Kidney (tissue), 14 donors: ENCODE data around the gene TMEM252. TPM values are rescaled to one million over a fixed set of nuclear protein-coding genes. Genes with fewer than 3 reads are reported as not detected.

Experiments
- DNase-seq, 5 donors: peaks; one replicate each; pipeline ENCODE4 v3.0.0-alpha.2; 2013 to 2020
- FAIRE-seq: peaks from 2 replicates; lab custom pipeline; 2012; peaks lifted over from hg19 to GRCh38; lab: Jason Lieb, UNC
- H3K27ac ChIP-seq, 2 donors: one replicate each; pipeline ENCODE4 v1.7.0; 2013; ENCODE audit warnings: low read depth in 2 of 2, low read length in 2 of 2, inconsistent platforms in 1 of 2
- H3K27me3 ChIP-seq: one replicate; pipeline ENCODE4 v1.7.1; 2013; ENCODE audit warnings: low read length, inconsistent platforms; ENCODE audit not compliant: control insufficient read depth, insufficient read depth
- H3K36me3 ChIP-seq, 3 donors: one replicate each; pipeline versions ENCODE4 v1.7.0 to v1.7.1; 2013; ENCODE audit warnings: low read length in 3 of 3, control low read depth in 1 of 3, inconsistent platforms in 1 of 3; ENCODE audit not compliant: insufficient read depth in 3 of 3, control insufficient read depth in 2 of 3
- H3K4me1 ChIP-seq, 3 donors: one replicate each; pipeline versions ENCODE4 v1.7.0 to v1.7.1; 2013; ENCODE audit warnings: low read length in 3 of 3, inconsistent platforms in 1 of 3, low read depth in 1 of 3; ENCODE audit not compliant: control insufficient read depth in 2 of 3, insufficient read depth in 2 of 3
- H3K4me3 ChIP-seq, 3 donors: one replicate each; pipeline versions ENCODE4 v1.7.0 to v1.8.1; 2013; ENCODE audit warnings: low read length in 3 of 3, control low read depth in 1 of 3, inconsistent platforms in 1 of 3
- H3K9ac ChIP-seq, 3 donors: one replicate each; pipeline versions ENCODE4 v1.7.0 to v1.7.1; 2013; ENCODE audit warnings: low read length in 3 of 3, control low read depth in 1 of 3, inconsistent platforms in 1 of 3
- H3K9me3 ChIP-seq, 3 donors: one replicate each; pipeline versions ENCODE4 v1.7.0 to v1.7.1; 2013; ENCODE audit warnings: low read length in 3 of 3, control low read depth in 1 of 3, inconsistent platforms in 1 of 3; ENCODE audit not compliant: control insufficient read depth in 2 of 3, insufficient read depth in 1 of 3
- CTCF ChIP-seq: IDR thresholded peaks from 3 replicates; pipeline ENCODE4 v1.5.1; 2012; ENCODE audit warnings: mild to moderate bottlenecking, moderate library complexity, borderline replicate concordance; ENCODE audit not compliant: insufficient read depth; ENCODE audit errors: extremely low read depth
- intact Hi-C: fragments of 100-400 bp; cut with DNase I; formaldehyde crosslinking; loops from one replicate; pipeline ENCODE4 v1.11.1; 2022
- polyA plus RNA-seq: library from polyadenylated mRNA; stranded (reverse); fragments of 350-450 nt; fragmentation: Illumina TruSeq; extraction: RNeasy Lipid Tissue Mini Kit (QIAGEN cat#74804); gene quantifications from one replicate; pipeline ENCODE4 v1.2.3, GENCODE V29; 2014; ENCODE audit warnings: low read depth, low replicate concordance; ENCODE audit not compliant: insufficient read depth
- total RNA-seq: library from RNA; stranded (reverse); fragmentation: NEBNext Ultra II Directional; extraction: Animal tissue kit (Norgen Biotek cat#: 25700); gene quantifications from one replicate; pipeline ENCODE4 v1.2.1, GENCODE V29; 2021
- donor health status: control.
- donor health status: control.
- donor health status: control.
- donor health status: control.
- donor health status: control.
- donor health status: DM: yes; HTN: yes; CAD: no.
- donor health status: Normal renal cell carcinoma (clear cell type).

Gene TMEM252
- total and polyA plus RNA-seq, 2 donors from 2014 or later = 3.4 to 111 TPM

- Histone ChIP-seq H3K27ac (no peak overlapping the region), H3K4me3 (no peak overlapping the region), H3K9ac (no peak overlapping the region), H3K9me3 (no peaks in the 10 kb centered on the region), H3K36me3 (no peaks in the 10 kb centered on the region), H3K27me3 (no peaks in the 10 kb centered on the region), H3K4me1 (peaks cover 0 to 3% (median 0%) of the 10 kb centered on the region in 3 donors)
- intact Hi-C loops = no loop called here
- FAIRE-seq (no peak), DNase-seq (no peak)
- no peak for TF ChIP-seq CTCF
These were observed 12.2 kb upstream of the TMEM252 start for GRCh38 chr9:68552700-68553476.

- no peak for FAIRE-seq
- H3K9ac ChIP-seq = no peak overlapping the region
- H3K9me3 ChIP-seq = no peaks in the 10 kb centered on the region
- no peak for TF ChIP-seq CTCF
- H3K36me3 ChIP-seq = no peaks in the 10 kb centered on the region
- peaks cover 0 to 3% (median 3%) of the 10 kb centered on the region in 3 donors for H3K4me1 ChIP-seq
- no peak overlapping the region for H3K4me3 ChIP-seq
- no peak overlapping the region for H3K27ac ChIP-seq
- no peak for DNase-seq
- no peaks in the 10 kb centered on the region for H3K27me3 ChIP-seq
- intact Hi-C loops = no loop called here
These were observed 10.5 kb upstream of the TMEM252 start for GRCh38 chr9:68551191-68551590.

GRCh38 chr9:68548241-68548640 is 7.6 kb upstream of the TMEM252 start:
- Histone ChIP-seq H3K4me1 (peaks cover 0 to 3% (median 3%) of the 10 kb centered on the region in 3 donors), H3K27ac (no peak overlapping the region), H3K27me3 (no peaks in the 10 kb centered on the region), H3K9me3 (no peaks in the 10 kb centered on the region), H3K36me3 (no peaks in the 10 kb centered on the region), H3K4me3 (no peak overlapping the region), H3K9ac (no peak overlapping the region)
- intact Hi-C loops = no loop called here
- TF ChIP-seq CTCF = no peak
- DNase-seq = no peak
- FAIRE-seq = no peak
